PC-3 (cell line): ENCODE measurements around the gene ZNF366. TPM values are rescaled to one million over a fixed set of nuclear protein-coding genes. Genes with fewer than 3 reads are reported as not detected.
"Not testable (repeated sequence)": the region's sequence is repeated elsewhere in the genome, so short reads cannot be mapped to it uniquely, and the experiment has no call there.

ENCODE experiments used
- ATAC-seq: fragments of 200-7000 bp; cut with Tn5 transposase; 2 replicates; pipeline ENCODE4 v1.9.1; 2020; ENCODE audit warnings: mild to moderate bottlenecking, moderate library complexity
- BruUV-seq: library from RNA; stranded (reverse); fragments of 400-500 nt; replicated peaks from 2 replicates; lab custom pipeline; 2021; lab: Mats Ljungman, UMichigan
- CTCF ChIA-PET: fragments of 300-600 bp; sonication (Branson Sonifier 250); formaldehyde crosslinking; loops from one replicate; lab custom pipeline; 2022; ENCODE audit warnings: antibody characterized with exemption; lab: Charles Lee
- POLR2A ChIA-PET: fragments of 300-600 bp; sonication (Branson Sonifier 250); formaldehyde crosslinking; loops from one replicate; lab custom pipeline; 2022; ENCODE audit warnings: antibody characterized with exemption; ENCODE audit not compliant: unreplicated experiment; lab: Charles Lee
- DNase-seq: peaks from one replicate; pipeline ENCODE4 v3.0.0-alpha.2; 2015
- H2AFZ ChIP-seq: fragments of 300-600 bp; sonication (generic); 2 replicates; pipeline ENCODE4 v1.6.0; 2016; ENCODE audit warnings: antibody characterized with exemption, low read length
- H3F3A ChIP-seq: fragments of 300-600 bp; sonication (generic); one replicate; pipeline ENCODE4 v1.6.0; 2017; ENCODE audit warnings: antibody characterized with exemption, low read length, control low read depth, mild to moderate bottlenecking; ENCODE audit not compliant: unreplicated experiment
- H3K27ac ChIP-seq: fragments of 300-600 bp; sonication (generic); 2 replicates; pipeline ENCODE4 v1.5.1; 2016; ENCODE audit warnings: mild to moderate bottlenecking, low read length
- H3K27me3 ChIP-seq: fragments of 300-600 bp; sonication (generic); 2 replicates; pipeline ENCODE4 v1.6.1; 2016; ENCODE audit warnings: low read length, mixed read lengths
- H3K36me3 ChIP-seq: fragments of 300-600 bp; sonication (generic); 2 replicates; pipeline ENCODE4 v1.6.1; 2016; ENCODE audit warnings: low read depth, mixed run types, low read length, mixed read lengths
- H3K4me1 ChIP-seq: fragments of 300-600 bp; sonication (generic); 2 replicates; pipeline ENCODE4 v1.5.1; 2016; ENCODE audit warnings: low read length; ENCODE audit not compliant: insufficient read depth
- H3K4me2 ChIP-seq: fragments of 300-600 bp; sonication (generic); 2 replicates; pipeline ENCODE4 v1.6.0; 2016; ENCODE audit warnings: low read length
- H3K4me3 ChIP-seq: fragments of 300-600 bp; sonication (generic); 2 replicates; pipeline ENCODE4 v1.5.1; 2016; ENCODE audit warnings: mild to moderate bottlenecking, low read length, mixed read lengths
- H3K79me2 ChIP-seq: fragments of 300-600 bp; sonication (generic); 2 replicates; pipeline ENCODE4 v1.6.1; 2017; ENCODE audit warnings: low read length, mixed read lengths
- H3K9ac ChIP-seq: fragments of 300-600 bp; sonication (generic); 2 replicates; pipeline ENCODE4 v1.6.0; 2016; ENCODE audit warnings: mild to moderate bottlenecking, low read length
- H3K9me2 ChIP-seq: fragments of 300-600 bp; sonication (generic); replicated peaks from 2 replicates; pipeline ENCODE4 v1.6.1; 2016; ENCODE audit warnings: mixed run types, low read length, mixed read lengths
- H3K9me3 ChIP-seq: fragments of 300-600 bp; sonication (generic); 2 replicates; pipeline ENCODE4 v1.6.1; 2016; ENCODE audit warnings: low read length, mixed read lengths
- H4K20me1 ChIP-seq: fragments of 300-600 bp; sonication (generic); 2 replicates; pipeline ENCODE4 v1.6.1; 2016; ENCODE audit warnings: low read length, mixed read lengths
- CTCF ChIP-seq: fragments of 300-600 bp; sonication (generic); conservative IDR thresholded peaks from 2 replicates; pipeline ENCODE4 v1.5.1; 2017; ENCODE audit warnings: antibody characterized with exemption, low read depth, mild to moderate bottlenecking, low read length
- EZH2 ChIP-seq: fragments of 300-600 bp; sonication (generic); IDR thresholded peaks from one replicate; pipeline ENCODE4 v1.6.1; 2017; ENCODE audit warnings: antibody characterized with exemption, mild to moderate bottlenecking, low read length; ENCODE audit not compliant: unreplicated experiment
- EZH2phosphoT487 ChIP-seq: fragments of 300-600 bp; sonication (generic); IDR thresholded peaks from 2 replicates; pipeline ENCODE4 v1.6.1; 2018; ENCODE audit warnings: mild to moderate bottlenecking, antibody characterized with exemption, low read length, borderline replicate concordance
- intact Hi-C: fragments of 100-400 bp; cut with micrococcal nuclease; formaldehyde crosslinking; loops from 2 replicates; pipeline ENCODE4 v1.9.0; 2023
- total RNA-seq: library from RNA; depleted of rRNA; stranded (reverse); fragments of >200 nt; gene quantifications from 2 replicates; pipeline ENCODE4 v1.2.3, GENCODE V29; 2014

Gene ZNF366
- total RNA-seq, 1 experiment from 2014 or later, result not detected

GRCh38 chr5:72408127-72408526 is 99.1 kb downstream of the ZNF366 start:
- Histone ChIP-seq H3K4me3 (no peak overlapping the region), H2AFZ (no peak overlapping the region), H4K20me1 (no peaks in the 10 kb centered on the region), H3K4me2 (no peak overlapping the region), H3K27ac (no peak overlapping the region), H3K9me3 (no peaks in the 10 kb centered on the region), H3K9me2 (no peaks in the 10 kb centered on the region), H3K27me3 (no peaks in the 10 kb centered on the region), H3F3A (no peaks in the 10 kb centered on the region), H3K9ac (no peak overlapping the region), H3K4me1 (no peaks in the 10 kb centered on the region), H3K79me2 (no peaks in the 10 kb centered on the region), H3K36me3 (no peaks in the 10 kb centered on the region)
- no peak for ATAC-seq
- intact Hi-C loops, result no loop called here
- CTCF ChIA-PET, result no interaction called here
- no peak for DNase-seq
- no peak for TF ChIP-seq EZH2
- POLR2A ChIA-PET, result no interaction called here
- no TSS peak for BruUV-seq

- Histone ChIP-seq H3K4me2 (no peak overlapping the region), H3K27ac (no peak overlapping the region), H3K27me3 (no peaks in the 10 kb centered on the region), H3K9me2 (no peaks in the 10 kb centered on the region), H3F3A (no peaks in the 10 kb centered on the region), H3K36me3 (no peaks in the 10 kb centered on the region), H3K4me3 (no peak overlapping the region), H4K20me1 (no peaks in the 10 kb centered on the region), H3K9me3 (no peaks in the 10 kb centered on the region), H3K4me1 (no peaks in the 10 kb centered on the region), H3K79me2 (no peaks in the 10 kb centered on the region), H2AFZ (no peak overlapping the region), H3K9ac (no peak overlapping the region)
- ATAC-seq, result no peak
- BruUV-seq, result no TSS peak
- ChIA-PET CTCF (no interaction called here), POLR2A (no interaction called here)
- no peak for TF ChIP-seq EZH2phosphoT487
- DNase-seq, result no peak
- intact Hi-C loops, result no loop called here
Measured at GRCh38 chr5:72407541-72407940, 99.7 kb downstream of the ZNF366 start.

- Histone ChIP-seq H2AFZ (no peak overlapping the region), H3K79me2 (no peaks in the 10 kb centered on the region), H3K27ac (no peak overlapping the region), H4K20me1 (no peaks in the 10 kb centered on the region), H3K9me3 (no peaks in the 10 kb centered on the region), H3K9me2 (no peaks in the 10 kb centered on the region), H3K9ac (no peak overlapping the region), H3K4me3 (no peak overlapping the region), H3K4me2 (no peak overlapping the region), H3F3A (no peaks in the 10 kb centered on the region), H3K4me1 (no peaks in the 10 kb centered on the region), H3K36me3 (no peaks in the 10 kb centered on the region), H3K27me3 (no peaks in the 10 kb centered on the region)
- no TSS peak for BruUV-seq
- intact Hi-C loops, result no loop called here
- no peak for ATAC-seq
- no peak for DNase-seq
- TF ChIP-seq CTCF (no peak), EZH2phosphoT487 (no peak), EZH2 (no peak)
- POLR2A ChIA-PET, result no interaction called here
- CTCF ChIA-PET, result no interaction called here
Measured at GRCh38 chr5:72407078-72407477, 100.1 kb downstream of the ZNF366 start.

- H3K9me3 ChIP-seq, H3K4me1 ChIP-seq, BruUV-seq, H2AFZ ChIP-seq, H3K4me2 ChIP-seq, H3F3A ChIP-seq, H3K9me2 ChIP-seq, DNase-seq, POLR2A ChIA-PET, H3K27ac ChIP-seq, CTCF ChIA-PET, H3K79me2 ChIP-seq, ATAC-seq, H3K36me3 ChIP-seq, intact Hi-C loops, H3K4me3 ChIP-seq, H3K9ac ChIP-seq, H4K20me1 ChIP-seq, H3K27me3 ChIP-seq: not testable (repeated sequence)
Measured at GRCh38 chr5:72404771-72405170, 102.4 kb downstream of the ZNF366 start.
